BLaER1 (cell line): ENCODE results near the gene FAM124B.
"Not testable (repeated sequence)": the region's sequence is repeated elsewhere in the genome, so short reads cannot be mapped to it uniquely, and the experiment has no call there.

Experiments
- H3K27ac ChIP-seq: shearing (Covaris generic); formaldehyde crosslinking; 2 replicates; pipeline ENCODE4 v1.8.1; 2022
- H3K27me3 ChIP-seq: shearing (Covaris generic); formaldehyde crosslinking; 2 replicates; pipeline ENCODE4 v1.8.1; 2022
- H3K36me3 ChIP-seq: shearing (Covaris generic); formaldehyde crosslinking; 2 replicates; pipeline ENCODE4 v1.8.1; 2022
- H3K4me1 ChIP-seq: shearing (Covaris generic); formaldehyde crosslinking; 2 replicates; pipeline ENCODE4 v1.8.1; 2022
- H3K4me2 ChIP-seq: shearing (Covaris generic); formaldehyde crosslinking; 2 replicates; pipeline ENCODE4 v1.8.1; 2022
- H3K4me3 ChIP-seq: shearing (Covaris generic); formaldehyde crosslinking; 2 replicates; pipeline ENCODE4 v1.8.1; 2022
- H3K9ac ChIP-seq: shearing (Covaris generic); formaldehyde crosslinking; 2 replicates; pipeline ENCODE4 v1.8.1; 2022
- H3K9me3 ChIP-seq: shearing (Covaris generic); formaldehyde crosslinking; 2 replicates; pipeline ENCODE4 v1.8.1; 2022
- H4K20me1 ChIP-seq: shearing (Covaris generic); formaldehyde crosslinking; 2 replicates; pipeline ENCODE4 v1.8.1; 2022
- Cebpa-rat ChIP-seq: shearing (Covaris generic); IDR thresholded peaks from 2 replicates; pipeline ENCODE4 v1.8.1; 2022

FAM124B gene

DNA sequence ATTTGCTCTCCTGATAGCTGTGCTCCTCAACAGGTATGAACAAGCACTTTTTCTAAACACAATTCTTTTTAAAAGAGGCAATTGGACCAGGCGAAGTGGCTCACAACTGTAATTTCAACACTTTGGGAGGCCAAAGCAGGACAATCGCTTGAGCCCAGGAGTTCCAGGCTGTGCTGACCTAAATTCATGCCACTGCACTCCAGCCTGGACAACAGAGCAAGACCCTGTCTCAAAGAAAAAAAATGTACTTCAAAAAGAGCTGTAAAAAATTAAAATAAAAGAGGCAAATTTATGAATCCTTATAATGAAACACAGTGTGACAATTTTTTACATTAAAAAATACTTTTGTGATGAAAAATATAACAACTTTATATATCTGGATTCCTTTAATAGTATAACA is 1.8 kb upstream of the FAM124B start:
- H3K4me3 ChIP-seq: no peak overlapping the region
- H3K4me1 ChIP-seq: peaks cover 7% of the 10 kb centered on the region
- H3K27ac ChIP-seq: no peak overlapping the region
- no peak overlapping the region for H3K9ac ChIP-seq
- no peak overlapping the region for H3K4me2 ChIP-seq
- no peaks in the 10 kb centered on the region for H3K36me3 ChIP-seq
- no peaks in the 10 kb centered on the region for H4K20me1 ChIP-seq
- H3K27me3 ChIP-seq: no peaks in the 10 kb centered on the region
- TF ChIP-seq Cebpa-rat: no peak
- H3K9me3 ChIP-seq: peaks cover 15% of the 10 kb centered on the region

DNA sequence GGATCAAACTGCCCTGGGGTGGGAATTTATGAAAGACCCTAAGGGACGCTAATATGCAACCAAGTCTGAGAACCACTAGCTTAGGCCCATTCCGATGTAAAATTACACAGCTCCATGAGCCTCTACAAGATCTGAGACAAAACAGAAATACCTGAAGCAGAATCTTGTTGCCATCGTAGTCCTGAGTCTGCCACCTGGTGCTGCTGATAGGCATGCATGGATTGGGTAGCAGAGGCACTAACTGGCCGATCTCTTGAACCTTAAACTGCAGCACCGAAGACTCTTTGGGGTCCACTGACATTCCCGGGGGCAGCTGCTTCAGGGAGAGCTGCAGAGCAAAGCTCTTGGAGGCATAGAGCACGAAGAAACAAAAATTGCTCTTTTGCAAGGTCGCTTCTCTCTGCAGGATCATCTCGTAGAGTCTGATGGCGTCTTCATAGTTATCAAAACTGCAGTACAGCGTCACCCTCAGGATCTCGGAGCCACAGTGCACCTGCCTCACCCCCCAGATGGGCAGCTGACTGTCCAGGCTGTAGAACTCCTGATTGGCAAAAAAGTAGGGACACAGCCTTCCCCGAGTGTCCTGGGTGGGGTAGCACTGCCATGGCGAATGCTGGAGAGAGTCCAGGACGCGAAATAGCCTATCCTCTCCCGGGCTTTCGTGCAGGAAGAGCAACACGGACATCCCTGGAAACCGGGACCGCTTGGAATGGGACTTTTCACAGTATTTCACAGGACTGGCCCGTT is 848 bp downstream of the FAM124B start:
- H3K4me1 ChIP-seq: peaks cover 4% of the 10 kb centered on the region
- no peaks in the 10 kb centered on the region for H4K20me1 ChIP-seq
- H3K27ac ChIP-seq: no peak overlapping the region
- no peak for TF ChIP-seq Cebpa-rat
- no peak overlapping the region for H3K4me2 ChIP-seq
- no peaks in the 10 kb centered on the region for H3K36me3 ChIP-seq
- H3K9me3 ChIP-seq: peaks cover 4% of the 10 kb centered on the region
- H3K4me3 ChIP-seq: no peak overlapping the region
- H3K9ac ChIP-seq: no peak overlapping the region
- no peaks in the 10 kb centered on the region for H3K27me3 ChIP-seq

DNA sequence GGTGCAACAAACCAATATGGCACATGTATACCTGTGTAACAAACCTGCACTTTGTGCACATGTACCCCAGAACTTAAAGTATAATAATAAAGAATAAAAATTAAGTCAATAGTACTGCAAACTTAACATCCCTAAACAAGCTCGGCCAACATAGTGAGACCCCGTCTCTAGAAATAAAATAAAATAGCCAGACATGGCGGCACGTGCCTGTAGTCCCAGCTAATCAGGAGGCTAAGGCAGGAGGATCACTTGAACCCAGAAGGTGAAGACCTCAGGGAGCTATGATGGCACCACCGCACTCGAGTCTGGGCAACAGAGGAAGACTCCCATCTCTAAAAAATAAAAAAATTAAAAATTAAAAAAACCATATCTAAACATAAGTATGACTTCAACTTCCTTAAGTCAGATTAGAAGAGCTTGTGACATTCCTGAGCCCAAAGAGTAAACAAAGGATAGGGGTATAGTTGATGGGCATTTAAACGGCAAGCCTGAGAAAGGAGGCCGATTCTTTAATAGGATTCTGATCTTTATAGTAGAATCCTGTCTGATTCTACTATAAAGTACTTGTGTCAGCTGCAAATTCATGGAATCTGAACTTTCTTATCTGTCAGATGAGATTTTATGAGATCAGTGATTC is 1.6 kb downstream of the FAM124B start:
- no peak for TF ChIP-seq Cebpa-rat
- no peak overlapping the region for H3K27ac ChIP-seq
- peaks cover 6% of the 10 kb centered on the region for H3K4me1 ChIP-seq
- H3K4me3 ChIP-seq: no peak overlapping the region
- H3K9ac ChIP-seq: no peak overlapping the region
- H3K4me2 ChIP-seq: no peak overlapping the region
- H4K20me1 ChIP-seq: no peaks in the 10 kb centered on the region
- no peaks in the 10 kb centered on the region for H3K27me3 ChIP-seq
- H3K36me3 ChIP-seq: no peaks in the 10 kb centered on the region
- no peaks in the 10 kb centered on the region; the same call in 1 of the 2 replicates for H3K9me3 ChIP-seq

DNA sequence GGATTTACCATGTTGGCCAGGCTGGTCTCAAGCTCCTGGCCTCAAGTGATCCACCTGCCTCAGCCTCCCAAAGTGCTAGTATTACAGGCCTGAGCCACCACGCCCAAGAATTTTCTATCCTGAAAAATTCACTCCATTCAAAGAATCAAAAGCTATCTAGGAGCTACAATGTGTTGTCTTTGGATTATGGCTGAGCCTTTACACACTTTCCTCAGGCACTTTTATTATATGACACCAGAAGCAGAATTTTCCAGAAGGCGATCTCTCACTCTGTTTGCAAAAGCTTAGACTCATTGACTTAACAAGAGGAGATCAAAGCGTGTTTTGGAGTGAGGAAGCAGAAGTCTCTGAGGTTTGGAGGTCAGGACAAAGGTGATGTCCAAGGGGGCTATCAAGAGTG is 3.6 kb downstream of the FAM124B start:
- Histone ChIP-seq H3K4me2 (no peak overlapping the region), H3K4me1 (peaks cover 6% of the 10 kb centered on the region), H3K27me3 (no peaks in the 10 kb centered on the region), H3K4me3 (no peak overlapping the region), H4K20me1 (no peaks in the 10 kb centered on the region), H3K27ac (no peak overlapping the region), H3K36me3 (no peaks in the 10 kb centered on the region), H3K9me3 (no peaks in the 10 kb centered on the region; the same call in 1 of the 2 replicates), H3K9ac (no peak overlapping the region)
- no peak for TF ChIP-seq Cebpa-rat

DNA sequence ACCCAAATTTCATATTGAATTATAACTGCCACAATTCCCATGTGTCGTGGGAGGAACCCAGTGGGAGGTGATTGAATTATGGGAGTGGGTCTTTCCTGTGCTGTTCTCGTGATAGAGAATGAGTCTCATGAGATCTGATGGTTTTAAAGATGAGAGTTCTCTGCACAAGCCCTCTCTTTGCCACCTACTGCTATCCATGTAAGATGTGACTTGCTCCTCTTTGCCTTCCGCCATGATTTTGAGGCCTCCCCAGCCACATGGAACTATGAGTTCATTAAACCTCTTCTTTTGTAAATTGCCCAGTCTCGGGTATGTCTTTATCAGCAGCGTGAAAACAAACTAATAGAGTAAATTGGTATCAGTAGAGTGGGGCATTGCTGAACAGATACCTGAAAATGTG is 4.8 kb downstream of the FAM124B start:
- H4K20me1 ChIP-seq, H3K36me3 ChIP-seq, H3K9ac ChIP-seq, H3K27me3 ChIP-seq, H3K4me1 ChIP-seq, H3K4me3 ChIP-seq, H3K27ac ChIP-seq, H3K9me3 ChIP-seq, H3K4me2 ChIP-seq: not testable (repeated sequence)

DNA sequence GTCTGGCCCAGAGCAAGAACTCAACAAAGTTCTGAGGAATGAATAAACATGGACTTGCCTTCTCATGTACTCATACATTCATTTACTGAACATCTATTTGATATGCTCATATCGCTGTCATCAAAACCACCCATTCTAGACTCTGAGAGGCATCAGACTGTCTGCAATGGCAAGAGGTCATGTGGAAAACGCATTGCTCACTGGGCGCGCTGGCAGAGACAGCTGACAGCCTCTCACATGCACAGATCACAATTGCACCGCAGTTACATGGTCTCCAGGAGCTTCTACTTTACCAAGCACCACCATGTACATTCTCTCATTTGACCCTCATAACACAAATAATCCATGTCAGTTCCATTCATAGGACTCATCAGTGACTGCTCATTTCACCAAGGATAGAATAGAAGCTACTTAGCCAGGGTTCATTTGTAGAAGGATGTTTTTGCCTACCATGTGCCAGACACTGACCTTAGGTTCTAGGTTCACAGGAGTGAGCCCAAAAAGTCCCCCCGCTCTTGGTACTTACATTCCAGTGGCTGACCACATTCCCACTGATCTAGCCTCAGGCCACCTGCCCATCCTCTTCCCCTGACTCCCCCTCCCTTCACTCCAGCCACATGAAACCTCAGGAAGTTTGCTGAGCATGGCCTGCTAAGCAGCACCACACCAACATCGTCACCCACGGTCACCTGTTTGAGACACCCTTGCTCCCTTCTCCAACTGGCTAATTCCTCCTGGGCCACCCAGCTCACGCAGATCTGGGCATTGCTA is 6.1 kb downstream of the FAM124B start:
- H3K4me3 ChIP-seq: no peak overlapping the region
- H3K4me2 ChIP-seq: peak overlapping the region; percentile 15; the same call in 1 of the 2 replicates
- no peaks in the 10 kb centered on the region; the same call in 1 of the 2 replicates for H3K9me3 ChIP-seq
- no peak overlapping the region for H3K27ac ChIP-seq
- no peak for TF ChIP-seq Cebpa-rat
- H3K4me1 ChIP-seq: peaks cover 6% of the 10 kb centered on the region
- H3K27me3 ChIP-seq: no peaks in the 10 kb centered on the region
- no peaks in the 10 kb centered on the region for H4K20me1 ChIP-seq
- H3K36me3 ChIP-seq: no peaks in the 10 kb centered on the region
- H3K9ac ChIP-seq: no peak overlapping the region

DNA sequence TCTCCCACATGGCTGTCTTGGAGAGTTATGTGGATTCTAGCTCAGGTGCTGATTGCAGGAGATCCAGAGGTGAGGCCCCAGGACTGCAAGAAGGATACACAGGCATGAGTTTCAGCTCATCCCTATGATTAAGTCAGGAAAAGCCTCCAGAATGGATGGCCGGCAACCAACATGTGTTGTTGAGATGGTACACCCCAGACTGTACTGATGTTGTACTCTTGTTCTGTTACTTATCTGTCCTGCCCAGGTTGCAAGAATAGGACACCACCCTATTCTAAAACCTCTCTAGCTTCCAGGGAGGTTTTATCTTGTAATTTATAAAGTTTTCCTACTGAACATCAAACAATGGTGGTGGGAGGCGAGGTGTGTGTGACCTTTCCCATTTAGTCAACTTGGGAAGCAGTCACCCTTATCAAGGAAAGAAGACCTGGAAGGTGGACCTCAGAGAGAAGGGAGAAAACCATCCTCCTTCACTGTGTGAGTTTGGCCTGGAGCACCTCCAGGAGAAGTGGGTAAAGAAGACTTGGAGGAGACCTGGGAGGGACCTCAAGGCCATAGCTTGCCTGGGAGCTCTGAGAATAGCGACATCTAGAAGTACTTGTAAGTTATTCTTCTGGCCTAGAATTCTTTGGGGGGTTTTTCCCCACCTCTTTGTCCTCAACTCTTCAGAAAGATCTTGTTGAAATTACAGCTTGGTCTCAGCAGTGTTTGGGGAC is 8.6 kb downstream of the FAM124B start:
- Histone ChIP-seq H3K4me3 (no peak overlapping the region), H3K36me3 (no peaks in the 10 kb centered on the region), H3K27me3 (no peaks in the 10 kb centered on the region), H3K4me1 (peaks cover 6% of the 10 kb centered on the region), H4K20me1 (no peaks in the 10 kb centered on the region), H3K9me3 (no peaks in the 10 kb centered on the region; the same call in 1 of the 2 replicates), H3K4me2 (no peak overlapping the region), H3K27ac (no peak overlapping the region), H3K9ac (no peak overlapping the region)
- no peak for TF ChIP-seq Cebpa-rat

DNA sequence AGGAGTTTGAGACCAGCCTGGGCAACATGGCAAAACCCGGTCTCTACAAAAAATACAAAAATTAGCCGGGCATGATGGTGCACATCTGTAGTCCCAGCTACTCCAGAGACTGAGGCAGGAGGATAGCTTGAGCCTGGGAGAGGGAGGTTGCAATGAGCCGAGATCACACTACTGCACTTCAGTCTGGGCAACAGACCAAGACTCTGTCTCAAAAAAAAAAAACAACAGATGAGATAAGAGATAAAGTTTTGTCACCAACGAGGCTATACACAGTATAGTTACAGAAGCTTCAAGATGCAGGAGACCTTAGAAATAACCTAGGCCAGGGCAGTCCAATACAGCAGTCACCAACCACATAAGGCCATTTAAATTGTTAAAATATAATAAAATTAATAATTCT is 9.4 kb downstream of the FAM124B start:
- Histone ChIP-seq H3K4me3 (no peak overlapping the region), H3K4me1 (peaks cover 6% of the 10 kb centered on the region), H3K9ac (no peak overlapping the region), H3K4me2 (no peak overlapping the region), H3K27me3 (no peaks in the 10 kb centered on the region), H3K9me3 (no peaks in the 10 kb centered on the region; the same call in 1 of the 2 replicates), H3K27ac (no peak overlapping the region), H3K36me3 (no peaks in the 10 kb centered on the region), H4K20me1 (no peaks in the 10 kb centered on the region)
- no peak for TF ChIP-seq Cebpa-rat

DNA sequence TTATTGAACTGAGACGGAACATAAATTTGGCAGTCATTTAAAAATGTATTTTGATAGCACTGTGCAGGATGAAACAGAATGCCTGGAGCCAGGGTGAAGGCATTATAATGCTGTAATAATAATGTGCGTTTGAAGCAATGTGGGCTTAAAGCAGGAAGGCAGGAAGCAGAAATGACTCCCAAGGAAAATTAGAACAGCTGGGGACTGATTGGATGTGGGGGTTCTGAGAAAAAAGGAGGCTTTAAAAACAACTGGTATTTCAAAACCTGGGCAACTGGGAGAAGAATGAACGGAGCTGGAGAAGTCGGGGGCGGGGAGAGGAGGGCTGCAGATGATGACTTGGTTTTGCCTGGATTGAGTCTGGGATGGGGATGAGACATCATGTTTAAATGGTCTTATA is 12.6 kb downstream of the FAM124B start:
- H3K36me3 ChIP-seq: no peaks in the 10 kb centered on the region
- H3K27me3 ChIP-seq: no peaks in the 10 kb centered on the region
- no peak overlapping the region for H3K27ac ChIP-seq
- H4K20me1 ChIP-seq: no peaks in the 10 kb centered on the region
- H3K9ac ChIP-seq: no peak overlapping the region
- no peaks in the 10 kb centered on the region for H3K9me3 ChIP-seq
- H3K4me2 ChIP-seq: no peak overlapping the region
- TF ChIP-seq Cebpa-rat: no peak
- no peak overlapping the region for H3K4me3 ChIP-seq
- H3K4me1 ChIP-seq: no peaks in the 10 kb centered on the region
